ENCODE measurements around the gene ST6GAL1. TPM values are rescaled to one million over a fixed set of nuclear protein-coding genes. Genes with fewer than 3 reads are reported as not detected.

The ST6GAL1 gene
- total RNA-seq, 1 donor from 2014 or later = 5.5 TPM

DNA sequence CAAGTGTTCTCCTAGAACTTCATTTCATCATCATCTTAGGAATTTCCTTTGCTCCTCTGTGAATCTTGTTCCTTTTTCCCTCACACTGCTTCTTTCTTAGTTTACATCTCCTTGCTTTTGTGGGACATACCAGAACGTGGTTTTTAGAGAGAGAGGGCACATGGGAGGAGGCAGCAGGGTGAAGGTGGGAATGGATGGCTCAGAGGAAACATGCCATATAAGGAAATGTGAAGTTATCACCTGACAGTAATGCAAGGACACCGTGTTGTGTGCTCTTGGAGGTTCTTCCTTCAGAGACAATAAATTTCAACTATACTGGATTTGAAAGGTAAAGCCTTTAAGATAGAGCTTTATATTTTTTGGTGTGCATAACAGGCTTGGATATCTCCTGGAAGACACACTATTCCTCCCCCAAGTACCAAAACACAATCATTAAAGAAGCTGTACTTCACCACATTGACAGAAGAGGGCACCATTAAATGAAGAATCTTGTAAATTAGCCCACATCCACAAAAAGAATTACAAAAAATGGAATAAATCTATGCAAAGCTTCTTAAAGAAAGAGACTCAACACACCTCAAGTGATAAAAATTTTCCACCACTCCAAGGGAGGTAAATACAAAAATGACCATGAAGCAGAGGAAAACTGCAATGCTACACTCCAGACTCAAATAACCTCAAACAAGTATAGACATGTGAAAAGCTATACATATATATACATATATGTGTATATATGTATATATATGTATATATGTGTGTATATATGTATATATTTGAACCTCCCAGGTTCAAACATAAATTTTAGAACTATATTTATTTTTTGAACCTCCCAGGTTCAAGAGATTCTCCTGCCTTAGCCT, 182.8 kb downstream of the ST6GAL1 start:
- DNase-seq (ENCODE audit: low read depth) = peak; percentile 45
- no peak for FAIRE-seq
- no peaks in the 10 kb centered on the region for H3K36me3 ChIP-seq (ENCODE audit: control insufficient read depth, insufficient read depth, low read length)
- TF ChIP-seq, protein P1, sequence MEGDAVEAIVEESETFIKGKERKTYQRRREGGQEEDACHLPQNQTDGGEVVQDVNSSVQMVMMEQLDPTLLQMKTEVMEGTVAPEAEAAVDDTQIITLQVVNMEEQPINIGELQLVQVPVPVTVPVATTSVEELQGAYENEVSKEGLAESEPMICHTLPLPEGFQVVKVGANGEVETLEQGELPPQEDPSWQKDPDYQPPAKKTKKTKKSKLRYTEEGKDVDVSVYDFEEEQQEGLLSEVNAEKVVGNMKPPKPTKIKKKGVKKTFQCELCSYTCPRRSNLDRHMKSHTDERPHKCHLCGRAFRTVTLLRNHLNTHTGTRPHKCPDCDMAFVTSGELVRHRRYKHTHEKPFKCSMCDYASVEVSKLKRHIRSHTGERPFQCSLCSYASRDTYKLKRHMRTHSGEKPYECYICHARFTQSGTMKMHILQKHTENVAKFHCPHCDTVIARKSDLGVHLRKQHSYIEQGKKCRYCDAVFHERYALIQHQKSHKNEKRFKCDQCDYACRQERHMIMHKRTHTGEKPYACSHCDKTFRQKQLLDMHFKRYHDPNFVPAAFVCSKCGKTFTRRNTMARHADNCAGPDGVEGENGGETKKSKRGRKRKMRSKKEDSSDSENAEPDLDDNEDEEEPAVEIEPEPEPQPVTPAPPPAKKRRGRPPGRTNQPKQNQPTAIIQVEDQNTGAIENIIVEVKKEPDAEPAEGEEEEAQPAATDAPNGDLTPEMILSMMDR (IDR thresholded peaks at IDR 0.05; ENCODE audit: insufficient read depth, low read length, severe bottlenecking) = peak; percentile 44
- H3K27me3 ChIP-seq (ENCODE audit: control insufficient read depth, insufficient read depth, low read length) = no peaks in the 10 kb centered on the region
- no peak overlapping the region for H3K4me3 ChIP-seq (ENCODE audit: low read depth, low read length)

DNA sequence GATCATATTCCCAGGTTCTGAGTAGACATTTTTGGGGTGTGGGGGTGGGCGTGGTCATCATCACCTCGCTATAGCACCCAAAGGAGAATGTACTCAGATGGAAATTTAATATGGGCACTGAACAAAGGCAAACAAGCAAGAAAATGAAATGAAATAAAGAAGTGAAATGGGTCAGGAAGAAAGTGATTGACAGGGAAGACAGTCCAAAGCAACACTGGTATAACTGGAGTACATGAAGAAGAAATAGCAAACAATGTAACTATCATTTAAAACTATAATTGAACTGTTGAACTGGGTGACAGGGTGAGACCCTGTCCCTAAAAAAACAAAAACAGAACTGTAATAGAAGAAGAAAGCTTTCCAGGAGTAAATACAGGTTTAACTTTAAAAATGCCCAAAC, 184.2 kb downstream of the ST6GAL1 start:
- H3K36me3 ChIP-seq (ENCODE audit: control insufficient read depth, insufficient read depth, low read length) = no peaks in the 10 kb centered on the region
- no peak overlapping the region for H3K4me3 ChIP-seq (ENCODE audit: low read depth, low read length)
- DNase-seq (ENCODE audit: low read depth) (no peak), FAIRE-seq (no peak)
- TF ChIP-seq, protein P1 (IDR thresholded peaks at IDR 0.05; ENCODE audit: insufficient read depth, low read length, severe bottlenecking) = no peak
- H3K27me3 ChIP-seq (ENCODE audit: control insufficient read depth, insufficient read depth, low read length) = no peaks in the 10 kb centered on the region

DNA sequence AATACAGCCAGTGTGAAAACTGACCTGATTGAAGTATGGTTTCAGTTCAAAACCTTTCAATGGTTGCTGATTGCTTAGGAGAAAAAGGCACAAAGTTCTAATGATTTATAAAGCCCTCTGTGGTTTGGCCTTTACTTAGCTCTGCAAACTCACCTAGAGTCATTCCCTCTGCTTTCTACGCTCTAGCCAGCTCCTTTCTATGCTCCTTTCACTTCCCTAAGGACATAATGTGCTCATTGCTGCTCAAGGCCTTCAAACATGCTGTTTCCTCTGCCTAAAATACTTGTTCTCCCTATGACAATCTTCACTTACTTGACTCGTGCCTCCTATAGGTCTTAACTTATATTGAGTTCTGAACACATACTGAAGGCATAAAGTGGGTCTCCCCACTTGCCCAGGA, 190.0 kb downstream of the ST6GAL1 start:
- no peak overlapping the region for H3K4me3 ChIP-seq (ENCODE audit: low read depth, low read length)
- DNase-seq (ENCODE audit: low read depth) (no peak), FAIRE-seq (no peak)
- TF ChIP-seq, protein P1 (IDR thresholded peaks at IDR 0.05; ENCODE audit: insufficient read depth, low read length, severe bottlenecking) = no peak
- no peaks in the 10 kb centered on the region for H3K27me3 ChIP-seq (ENCODE audit: control insufficient read depth, insufficient read depth, low read length)
- no peaks in the 10 kb centered on the region for H3K36me3 ChIP-seq (ENCODE audit: control insufficient read depth, insufficient read depth, low read length)

DNA sequence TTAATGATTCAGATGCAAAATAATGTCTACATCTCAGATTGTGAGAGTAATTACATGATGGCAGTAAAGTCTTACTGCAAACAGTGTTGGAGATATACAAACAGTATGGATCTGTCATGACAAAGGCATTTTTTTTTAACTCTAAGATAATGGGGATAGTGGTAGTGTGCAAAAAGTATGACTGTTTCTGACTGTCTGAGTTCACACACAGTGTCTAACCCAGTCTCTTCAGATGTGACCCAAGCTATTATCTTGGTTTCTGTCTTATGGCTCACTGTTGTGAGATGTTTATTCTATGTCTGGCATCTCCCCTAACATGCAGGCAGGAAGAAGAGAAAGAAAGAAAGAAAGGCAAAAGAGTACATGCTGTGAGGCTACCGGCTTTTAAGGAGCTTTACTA, 191.9 kb downstream of the ST6GAL1 start:
- Histone ChIP-seq H3K36me3 (ENCODE audit: control insufficient read depth, insufficient read depth, low read length) (no peaks in the 10 kb centered on the region), H3K27me3 (ENCODE audit: control insufficient read depth, insufficient read depth, low read length) (no peaks in the 10 kb centered on the region), H3K4me3 (ENCODE audit: low read depth, low read length) (no peak overlapping the region)
- TF ChIP-seq, protein P1 (IDR thresholded peaks at IDR 0.05; ENCODE audit: insufficient read depth, low read length, severe bottlenecking) = no peak
- FAIRE-seq = no peak
- DNase-seq (ENCODE audit: low read depth) = peak; percentile 32

DNA sequence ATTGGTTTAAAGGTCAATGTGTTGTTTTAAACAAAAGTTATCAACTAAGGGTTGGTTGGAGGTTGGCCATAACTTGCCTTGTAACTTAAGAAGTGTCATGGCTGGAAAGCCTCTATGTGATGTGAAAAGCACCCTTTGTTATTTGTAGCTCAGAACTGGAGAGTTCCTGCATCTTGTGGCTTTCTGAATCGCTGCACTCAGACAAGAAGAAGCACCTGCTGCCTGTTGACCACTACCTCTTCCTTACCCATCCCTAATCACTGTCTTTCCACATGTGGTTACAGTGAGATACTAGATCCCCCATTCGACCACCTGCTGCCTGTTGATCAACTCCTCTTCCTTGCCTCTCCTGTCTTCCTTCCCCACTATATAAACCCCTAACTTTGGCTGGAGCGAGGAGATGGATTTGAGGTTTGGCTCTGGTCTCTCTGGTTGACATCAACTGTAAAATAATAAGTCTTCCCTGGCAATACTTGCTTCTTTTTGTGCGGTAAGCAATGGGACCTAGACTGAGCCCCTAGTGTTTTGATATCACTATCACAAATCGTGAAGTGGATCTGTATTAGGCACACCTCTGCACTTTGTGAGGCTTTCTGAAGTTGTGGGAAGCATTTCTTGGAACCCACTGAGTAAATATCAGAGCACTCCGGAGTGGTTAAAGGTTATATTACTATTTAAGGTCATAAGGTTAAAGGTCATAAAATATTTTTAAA, 195.1 kb downstream of the ST6GAL1 start:
- H3K4me3 ChIP-seq (ENCODE audit: low read depth, low read length) = no peak overlapping the region
- DNase-seq (ENCODE audit: low read depth) = no peak
- no peaks in the 10 kb centered on the region for H3K27me3 ChIP-seq (ENCODE audit: control insufficient read depth, insufficient read depth, low read length)
- H3K36me3 ChIP-seq (ENCODE audit: control insufficient read depth, insufficient read depth, low read length) = no peaks in the 10 kb centered on the region
- TF ChIP-seq, protein P1 (IDR thresholded peaks at IDR 0.05; ENCODE audit: insufficient read depth, low read length, severe bottlenecking) = no peak
- no peak for FAIRE-seq

Other genes with a start within 250 kb of the ST6GAL1 start
- gene KNG1, start 213.2 kb upstream of the ST6GAL1 start, total RNA-seq = not detected in 2 replicates
- gene EIF4A2, start 146.9 kb upstream of the ST6GAL1 start, total RNA-seq = 357 and 614 TPM in 2 replicates
- gene RFC4, start 124.0 kb upstream of the ST6GAL1 start, total RNA-seq = 12.4 and 26.1 TPM in 2 replicates
- not detected in 2 replicates for gene ADIPOQ, start 87.8 kb upstream of the ST6GAL1 start, total RNA-seq
- gene RPL39L, start 209.0 kb downstream of the ST6GAL1 start, total RNA-seq = 23.4 and 52.1 TPM in 2 replicates

Measured in bronchial epithelial cell (primary cell).